SK-N-SH treated with all-trans-retinoic acid at 6 μM for 48 hours (cell line): Measurements from ENCODE around the gene ZBBX.

Experiments
- ATAC-seq: fragments of 200-7000 bp; cut with Tn5 transposase; 3 replicates; pipeline ENCODE4 v1.9.1; 2020; ENCODE audit warnings: mild to moderate bottlenecking, moderate library complexity
- ARNTL ChIP-seq: fragments of 450-650 bp; formaldehyde crosslinking; IDR thresholded peaks from 2 replicates; pipeline ENCODE4 v1.5.0; 2020; ENCODE audit warnings: low read depth, mild to moderate bottlenecking, moderate library complexity, borderline replicate concordance
- BACH2 ChIP-seq: fragments of 250-450 bp; sonication (Bioruptor Pico); IDR thresholded peaks from 2 replicates; pipeline ENCODE4 v1.9.0; 2021; ENCODE audit warnings: mild to moderate bottlenecking, borderline replicate concordance
- CSDC2 ChIP-seq: fragments of 250-450 bp; sonication (Bioruptor Pico); IDR thresholded peaks from 2 replicates; pipeline ENCODE4 v1.5.0; 2020; ENCODE audit warnings: mild to moderate bottlenecking, moderate library complexity
- ESRRG ChIP-seq: fragments of 250-450 bp; sonication (Bioruptor Pico); IDR thresholded peaks from 2 replicates; pipeline ENCODE4 v1.6.1; 2021; ENCODE audit warnings: mild to moderate bottlenecking
- GLIS3 ChIP-seq: fragments of 250-450 bp; sonication (Bioruptor Pico); IDR thresholded peaks from 2 replicates; pipeline ENCODE4 v1.5.0; 2020; ENCODE audit warnings: mild to moderate bottlenecking, moderate library complexity
- ISL1 ChIP-seq: fragments of 250-450 bp; sonication (Bioruptor Pico); IDR thresholded peaks from 2 replicates; pipeline ENCODE4 v2.1.2; 2022; ENCODE audit warnings: mild to moderate bottlenecking, moderate library complexity
- OSR1 ChIP-seq: fragments of 250-450 bp; sonication (Bioruptor Pico); IDR thresholded peaks from 2 replicates; pipeline ENCODE4 v1.8.0; 2022; ENCODE audit warnings: moderate library complexity, mild to moderate bottlenecking, inconsistent platforms
- PATZ1 ChIP-seq: fragments of 250-450 bp; sonication (Bioruptor Pico); IDR thresholded peaks from 2 replicates; pipeline ENCODE4 v1.8.0; 2020; ENCODE audit warnings: mild to moderate bottlenecking, moderate library complexity, borderline replicate concordance
- POU6F1 ChIP-seq: fragments of 250-450 bp; sonication (Bioruptor Pico); IDR thresholded peaks from 2 replicates; pipeline ENCODE4 v1.8.0; 2021; ENCODE audit warnings: low read depth, mild to moderate bottlenecking, moderate library complexity, borderline replicate concordance
- PPARA ChIP-seq: fragments of 250-450 bp; sonication (Bioruptor Pico); IDR thresholded peaks from 2 replicates; pipeline ENCODE4 v1.5.0; 2020; ENCODE audit warnings: mild to moderate bottlenecking, borderline replicate concordance
- RARB ChIP-seq: fragments of 250-450 bp; sonication (Bioruptor Pico); IDR thresholded peaks from 2 replicates; pipeline ENCODE4 v1.8.0; 2021; ENCODE audit warnings: mild to moderate bottlenecking, moderate library complexity
- SNAI2 ChIP-seq: fragments of 250-450 bp; sonication (Bioruptor Pico); IDR thresholded peaks from 2 replicates; pipeline ENCODE4 v1.5.0; 2020; ENCODE audit warnings: mild to moderate bottlenecking, moderate library complexity
- TCF4 ChIP-seq: fragments of 250-450 bp; sonication (Bioruptor Pico); IDR thresholded peaks from 2 replicates; pipeline ENCODE4 v1.8.0; 2021; ENCODE audit warnings: mild to moderate bottlenecking, moderate library complexity, borderline replicate concordance
- TOX ChIP-seq: fragments of 250-450 bp; sonication (Bioruptor Pico); IDR thresholded peaks from 2 replicates; pipeline ENCODE4 v1.8.0; 2021; ENCODE audit warnings: mild to moderate bottlenecking, moderate library complexity, borderline replicate concordance
- TSHZ2 ChIP-seq: fragments of 250-450 bp; sonication (Bioruptor Pico); IDR thresholded peaks from 2 replicates; pipeline ENCODE4 v1.5.0; 2020; ENCODE audit warnings: mild to moderate bottlenecking, moderate library complexity
- ZC3H10 ChIP-seq: fragments of 250-450 bp; sonication (Bioruptor Pico); IDR thresholded peaks from 2 replicates; pipeline ENCODE4 v1.5.1; 2021; ENCODE audit warnings: mild to moderate bottlenecking, moderate library complexity
- ZFP3 ChIP-seq: fragments of 250-450 bp; sonication (Bioruptor Pico); IDR thresholded peaks from 2 replicates; pipeline ENCODE4 v1.5.0; 2020; ENCODE audit warnings: mild to moderate bottlenecking, moderate library complexity
- ZFP30 ChIP-seq: fragments of 450-650 bp; formaldehyde crosslinking; IDR thresholded peaks from 2 replicates; pipeline ENCODE4 v1.5.0; 2022; ENCODE audit warnings: mild to moderate bottlenecking, moderate library complexity
- ZNF565 ChIP-seq: fragments of 450-650 bp; formaldehyde crosslinking; conservative IDR thresholded peaks from 2 replicates; pipeline ENCODE4 v1.5.0; 2020; ENCODE audit warnings: low read depth, mild to moderate bottlenecking, moderate library complexity
- ZNF70 ChIP-seq: fragments of 450-650 bp; formaldehyde crosslinking; IDR thresholded peaks from 2 replicates; pipeline ENCODE4 v1.5.0; 2020; ENCODE audit warnings: mild to moderate bottlenecking, moderate library complexity
- ZNF8 ChIP-seq: fragments of 450-650 bp; formaldehyde crosslinking; IDR thresholded peaks from 2 replicates; pipeline ENCODE4 v1.5.0; 2020; ENCODE audit warnings: mild to moderate bottlenecking, moderate library complexity
- TF ChIP-seq, protein P1 (sequence below): fragments of 250-450 bp; sonication (Bioruptor Pico); IDR thresholded peaks from 2 replicates; pipeline ENCODE4 v1.5.1; 2021; ENCODE audit warnings: mild to moderate bottlenecking, moderate library complexity
- TF ChIP-seq, protein P2 (sequence below): fragments of 250-450 bp; sonication (Bioruptor Pico); IDR thresholded peaks from 2 replicates; pipeline ENCODE4 v1.5.1; 2020; ENCODE audit warnings: low read depth, mild to moderate bottlenecking, moderate library complexity

The ZBBX gene

DNA sequence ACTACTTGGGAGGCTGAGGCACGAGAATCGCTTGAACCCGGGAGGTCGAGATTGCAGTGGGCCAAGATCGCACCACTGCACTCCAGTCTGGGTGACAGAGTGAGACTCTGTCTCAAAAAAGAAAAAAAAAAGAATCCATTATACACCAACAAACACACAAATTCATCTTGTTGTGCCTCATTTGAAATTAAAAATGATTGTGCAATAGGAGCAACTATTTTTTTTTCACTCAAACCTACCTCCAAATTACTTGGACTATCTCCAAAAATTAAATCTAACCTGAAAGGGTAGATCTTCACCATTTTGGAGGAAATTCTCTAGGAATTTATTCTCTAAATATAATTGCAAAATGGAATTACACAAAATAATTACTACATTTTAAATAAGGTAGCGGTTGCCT, 4.6 kb downstream of the ZBBX start:
- no peak for ATAC-seq
- TF ChIP-seq PPARA (CRISPR knock-in tag): no peak
- TF ChIP-seq TOX (CRISPR knock-in tag): no peak
- TF ChIP-seq SNAI2 (CRISPR knock-in tag): no peak
- TF ChIP-seq BACH2 (CRISPR knock-in tag): no peak
- no peak for TF ChIP-seq OSR1
- no peak for TF ChIP-seq TSHZ2 (CRISPR knock-in tag)
- no peak for TF ChIP-seq PATZ1 (CRISPR knock-in tag)
- TF ChIP-seq ZNF8 (CRISPR knock-in tag): no peak
- no peak for TF ChIP-seq RARB (CRISPR knock-in tag)
- TF ChIP-seq ARNTL (CRISPR knock-in tag): no peak
- TF ChIP-seq ISL1: no peak
- no peak for TF ChIP-seq ZFP30 (CRISPR knock-in tag)
- TF ChIP-seq CSDC2 (CRISPR knock-in tag): no peak
- no peak for TF ChIP-seq ESRRG (CRISPR knock-in tag)
- no peak for TF ChIP-seq ZC3H10 (CRISPR knock-in tag)
- TF ChIP-seq GLIS3 (CRISPR knock-in tag): no peak
- TF ChIP-seq, protein P1, sequence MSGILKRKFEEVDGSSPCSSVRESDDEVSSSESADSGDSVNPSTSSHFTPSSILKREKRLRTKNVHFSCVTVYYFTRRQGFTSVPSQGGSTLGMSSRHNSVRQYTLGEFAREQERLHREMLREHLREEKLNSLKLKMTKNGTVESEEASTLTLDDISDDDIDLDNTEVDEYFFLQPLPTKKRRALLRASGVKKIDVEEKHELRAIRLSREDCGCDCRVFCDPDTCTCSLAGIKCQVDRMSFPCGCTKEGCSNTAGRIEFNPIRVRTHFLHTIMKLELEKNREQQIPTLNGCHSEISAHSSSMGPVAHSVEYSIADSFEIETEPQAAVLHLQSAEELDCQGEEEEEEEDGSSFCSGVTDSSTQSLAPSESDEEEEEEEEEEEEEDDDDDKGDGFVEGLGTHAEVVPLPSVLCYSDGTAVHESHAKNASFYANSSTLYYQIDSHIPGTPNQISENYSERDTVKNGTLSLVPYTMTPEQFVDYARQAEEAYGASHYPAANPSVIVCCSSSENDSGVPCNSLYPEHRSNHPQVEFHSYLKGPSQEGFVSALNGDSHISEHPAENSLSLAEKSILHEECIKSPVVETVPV (CRISPR knock-in tag): no peak
- TF ChIP-seq, all 23 proteins: peak for 0

DNA sequence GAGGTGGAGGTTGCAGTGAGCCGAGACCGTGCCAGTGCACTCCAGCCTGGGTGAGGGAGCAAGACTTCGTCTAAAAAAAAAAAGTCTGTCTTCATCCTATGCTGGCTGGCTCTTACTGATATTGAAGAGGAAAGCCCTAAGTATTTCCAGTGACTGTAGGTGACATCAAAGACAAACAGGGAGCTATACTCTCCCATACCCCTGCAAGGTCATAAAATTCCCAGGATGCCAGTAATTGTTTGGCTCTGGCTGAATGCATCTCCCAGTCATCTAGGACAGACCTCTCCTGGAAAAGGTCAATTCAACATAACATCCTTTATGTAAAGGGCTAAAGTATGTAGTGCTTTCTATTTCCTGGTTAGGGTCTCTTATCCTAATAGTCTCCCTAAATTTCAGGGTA, 8.0 kb downstream of the ZBBX start:
- TF ChIP-seq CSDC2 (CRISPR knock-in tag): no peak
- no peak for TF ChIP-seq TOX (CRISPR knock-in tag)
- no peak for TF ChIP-seq TCF4 (CRISPR knock-in tag)
- no peak for TF ChIP-seq ARNTL (CRISPR knock-in tag)
- no peak for TF ChIP-seq ZNF565 (CRISPR knock-in tag)
- TF ChIP-seq TSHZ2 (CRISPR knock-in tag): no peak
- TF ChIP-seq, protein P1 (CRISPR knock-in tag): no peak
- TF ChIP-seq ZFP3 (CRISPR knock-in tag): no peak
- TF ChIP-seq, protein P2, sequence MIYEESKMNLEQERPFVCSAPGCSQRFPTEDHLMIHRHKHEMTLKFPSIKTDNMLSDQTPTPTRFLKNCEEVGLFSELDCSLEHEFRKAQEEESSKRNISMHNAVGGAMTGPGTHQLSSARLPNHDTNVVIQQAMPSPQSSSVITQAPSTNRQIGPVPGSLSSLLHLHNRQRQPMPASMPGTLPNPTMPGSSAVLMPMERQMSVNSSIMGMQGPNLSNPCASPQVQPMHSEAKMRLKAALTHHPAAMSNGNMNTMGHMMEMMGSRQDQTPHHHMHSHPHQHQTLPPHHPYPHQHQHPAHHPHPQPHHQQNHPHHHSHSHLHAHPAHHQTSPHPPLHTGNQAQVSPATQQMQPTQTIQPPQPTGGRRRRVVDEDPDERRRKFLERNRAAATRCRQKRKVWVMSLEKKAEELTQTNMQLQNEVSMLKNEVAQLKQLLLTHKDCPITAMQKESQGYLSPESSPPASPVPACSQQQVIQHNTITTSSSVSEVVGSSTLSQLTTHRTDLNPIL (CRISPR knock-in tag): no peak
- TF ChIP-seq RARB (CRISPR knock-in tag): no peak
- no peak for TF ChIP-seq ZNF70
- TF ChIP-seq OSR1: no peak
- TF ChIP-seq POU6F1 (CRISPR knock-in tag): no peak
- no peak for ATAC-seq
